GM21737 (cell line): ENCODE measurements around the gene MSN.
"Not testable (repeated sequence)": the region's sequence is repeated elsewhere in the genome, so short reads cannot be mapped to it uniquely, and the experiment has no call there.

ENCODE experiments used
- ATAC-seq: cut with Tn5 transposase; IDR thresholded peaks from one replicate; pipeline ENCODE4 v1.9.1; 2021; ENCODE audit warnings: mild to moderate bottlenecking, moderate library complexity; ENCODE audit not compliant: unreplicated experiment

Gene MSN

GRCh38 chrX:65667503-65668376, at the start of gene MSN:
Gene MSN (plus strand): TSS chrX:65667654. CDS start chrX:65667842, 188 bp downstream.
- peak; percentile 76 for ATAC-seq

- ATAC-seq: not testable (repeated sequence)
Measured at GRCh38 chrX:65620096-65620705, 47.3 kb upstream of the MSN start.

- no peak for ATAC-seq
Measured at GRCh38 chrX:65630771-65631170, 36.7 kb upstream of the MSN start.

- no peak for ATAC-seq
Measured at GRCh38 chrX:65633826-65634225, 33.6 kb upstream of the MSN start.

- ATAC-seq: no peak
Measured at GRCh38 chrX:65634732-65635131, 32.7 kb upstream of the MSN start.

- no peak for ATAC-seq
Measured at GRCh38 chrX:65635378-65635777, 32.1 kb upstream of the MSN start.

- ATAC-seq: no peak
Measured at GRCh38 chrX:65635822-65636221, 31.6 kb upstream of the MSN start.

GRCh38 chrX:65636261-65636660, 31.2 kb upstream of the MSN start:
- not testable (repeated sequence) for ATAC-seq

- no peak for ATAC-seq
Measured at GRCh38 chrX:65637335-65637734, 30.1 kb upstream of the MSN start.

GRCh38 chrX:65642914-65643491, 24.5 kb upstream of the MSN start:
- ATAC-seq: no peak

- no peak for ATAC-seq
Measured at GRCh38 chrX:65643531-65644052, 23.9 kb upstream of the MSN start.

- no peak for ATAC-seq
Measured at GRCh38 chrX:65644621-65645289, 22.7 kb upstream of the MSN start.

- ATAC-seq: no peak
Measured at GRCh38 chrX:65647801-65648200, 19.7 kb upstream of the MSN start.

GRCh38 chrX:65652098-65652497, 15.4 kb upstream of the MSN start:
- no peak for ATAC-seq

GRCh38 chrX:65657009-65657441, 10.4 kb upstream of the MSN start:
- not testable (repeated sequence) for ATAC-seq

GRCh38 chrX:65657659-65658058, 9.8 kb upstream of the MSN start:
- ATAC-seq: no peak

GRCh38 chrX:65658229-65658628, 9.2 kb upstream of the MSN start:
- ATAC-seq: no peak

GRCh38 chrX:65667157-65667502, 324 bp upstream of the MSN start:
- ATAC-seq: peak; percentile 25

- no peak for ATAC-seq
Measured at GRCh38 chrX:65668377-65669310, 1.2 kb downstream of the MSN start.

GRCh38 chrX:65671286-65671685, 3.8 kb downstream of the MSN start:
- ATAC-seq: no peak
